Hematopoietic multipotent progenitor cell treated with erythropoietin and hydrocortisone succinate and interleukin-3 and kit ligand, for 8 days (in vitro differentiated cells): ENCODE data around the gene IHH.
A peak's percentile ranks its signal among the peaks of the same experiment; 100 is the strongest.

Experiments
- DNase-seq: peaks from one replicate; pipeline ENCODE4 v3.0.0-alpha.2; 2015

The IHH gene

DNA sequence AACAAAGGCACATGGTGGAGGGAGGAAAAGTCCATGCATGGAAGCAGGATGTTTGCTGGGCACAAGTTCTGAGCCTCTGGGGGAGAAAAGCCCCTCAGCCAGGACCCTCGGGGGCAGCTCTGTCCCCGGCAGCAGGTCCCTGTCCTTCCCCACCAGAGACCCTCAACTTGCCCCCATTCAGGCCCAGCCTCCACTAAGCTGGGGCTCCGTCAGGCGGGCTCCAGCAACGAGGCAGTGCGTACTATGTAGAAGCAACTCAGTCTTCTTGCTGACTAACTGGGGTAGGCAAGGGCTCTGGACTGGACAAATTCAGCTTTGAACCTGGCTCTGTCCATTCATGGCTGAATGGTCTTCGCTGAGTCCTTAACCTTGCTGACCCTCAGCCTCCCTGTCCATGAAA lies 42.4 kb downstream of the IHH start:
- no peak for DNase-seq

DNA sequence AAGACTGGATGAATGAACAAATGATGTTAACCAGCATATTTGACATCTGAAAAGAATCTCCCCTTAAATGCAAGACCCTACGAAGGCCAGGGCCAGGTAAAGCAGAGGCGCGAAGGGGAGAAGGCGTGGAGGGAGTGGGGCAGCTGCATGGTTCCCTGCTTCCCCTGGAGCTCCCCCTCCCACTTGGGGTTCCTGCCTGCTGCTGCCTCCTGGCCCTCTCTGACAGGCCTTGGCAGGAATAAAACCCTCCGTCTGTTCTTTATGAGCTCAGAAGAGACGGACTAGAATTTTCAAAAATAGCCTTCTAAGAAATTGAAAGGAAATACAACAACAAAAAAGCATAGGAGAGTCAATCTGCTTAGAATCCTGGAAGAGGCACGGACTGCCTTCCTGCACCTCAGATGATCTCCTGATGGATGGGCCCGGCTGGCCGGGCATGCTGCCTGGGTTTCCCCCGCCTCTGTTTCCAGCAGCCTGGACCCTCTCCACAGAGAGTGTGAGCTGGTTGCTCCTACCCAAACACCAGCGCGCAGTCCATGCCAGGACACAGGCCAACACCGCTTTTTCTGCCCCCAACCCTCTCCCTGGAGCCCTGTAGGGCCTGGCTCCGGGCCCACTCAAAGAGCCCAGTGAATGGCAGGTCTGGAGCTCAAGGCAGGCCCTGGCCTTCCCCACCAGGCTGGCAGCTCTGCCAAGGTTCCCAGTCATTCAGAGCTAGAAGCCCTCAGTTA lies 43.4 kb downstream of the IHH start:
- no peak for DNase-seq

DNA sequence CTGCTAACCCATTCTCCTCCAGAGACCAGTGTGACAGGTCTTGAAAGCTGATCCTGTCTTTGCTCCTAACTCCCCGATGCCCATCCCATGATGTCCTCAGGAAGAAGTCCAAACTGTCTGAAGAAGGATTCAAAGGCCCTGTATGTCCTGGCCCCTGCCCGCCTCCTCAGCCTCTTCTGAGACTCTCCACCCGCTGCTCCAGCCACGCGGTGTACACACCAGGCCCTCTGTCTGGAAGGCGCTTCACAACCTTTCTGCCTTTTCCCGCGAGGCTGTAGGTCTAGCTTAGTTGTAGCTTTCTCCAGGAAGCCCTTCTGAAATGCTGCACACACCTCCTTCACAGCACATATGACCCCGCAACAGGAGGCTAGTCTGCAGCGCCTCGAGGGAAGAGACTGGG lies 44.0 kb downstream of the IHH start:
- DNase-seq = no peak

DNA sequence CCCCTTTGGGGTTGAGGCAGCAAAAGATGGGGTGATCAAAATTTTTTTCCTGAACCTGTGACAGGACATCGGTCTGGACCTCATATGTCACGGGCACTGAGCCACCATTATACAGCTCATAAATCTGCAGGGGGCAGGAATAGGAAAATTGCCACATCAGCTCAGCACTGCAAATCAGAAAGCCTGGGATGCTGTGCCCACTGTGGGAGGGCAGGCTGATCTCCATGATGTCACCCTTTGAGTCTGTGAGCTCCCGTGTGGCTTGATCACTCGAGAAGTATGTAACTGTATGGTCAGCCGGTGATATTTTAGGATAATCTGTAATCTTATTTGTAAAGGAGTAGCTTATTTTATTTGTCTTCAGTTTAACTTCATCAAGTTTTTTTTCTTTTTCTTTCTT lies 49.8 kb downstream of the IHH start:
- no peak for DNase-seq

DNA sequence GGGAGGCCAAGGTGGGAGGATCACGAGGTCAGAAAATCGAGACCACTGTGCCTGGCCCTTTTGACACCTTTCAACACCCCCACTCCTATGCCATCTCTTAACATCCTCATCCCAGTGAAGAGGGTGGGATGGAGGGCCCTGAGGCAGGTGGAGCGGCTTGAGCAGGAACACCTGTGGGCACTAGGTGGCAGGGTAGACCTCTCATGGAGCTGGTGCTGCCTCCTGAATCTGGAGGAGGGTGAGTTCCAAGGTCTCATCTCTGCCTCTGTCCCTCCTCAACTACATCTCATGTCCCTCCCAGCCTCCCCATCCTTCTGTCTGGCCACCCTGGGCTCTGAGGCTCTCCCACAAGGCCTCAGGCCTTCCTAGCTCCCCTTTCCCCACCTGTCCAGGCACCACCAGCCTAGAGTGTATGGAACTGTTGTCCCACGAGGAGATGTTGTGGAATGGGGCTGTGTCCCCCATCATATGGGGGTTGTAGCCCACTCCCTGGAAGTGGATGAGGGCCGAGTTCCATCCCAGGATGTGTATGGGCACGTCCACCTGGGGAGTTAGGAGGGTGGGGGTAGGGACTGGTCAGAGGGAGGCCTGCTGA lies 50.5 kb downstream of the IHH start:
- DNase-seq = peak; percentile 25

DNA sequence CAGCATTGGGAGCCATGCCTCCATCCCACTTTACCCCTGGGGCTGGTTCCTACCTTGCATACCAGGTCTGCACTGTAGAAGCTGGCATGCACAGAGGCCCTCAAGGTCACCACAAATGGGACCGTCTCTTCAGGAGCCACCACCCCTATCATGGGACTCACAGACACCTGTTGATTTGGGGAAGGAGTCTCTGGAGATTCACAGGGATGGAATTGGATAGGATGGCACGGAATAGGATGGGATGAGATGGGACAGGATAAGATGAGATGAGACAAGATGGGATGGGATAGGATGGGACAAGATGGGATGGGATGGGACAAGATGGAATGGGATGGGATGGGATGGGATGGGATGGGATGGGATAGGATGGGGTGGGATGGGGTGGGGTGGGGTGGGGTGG lies 51.4 kb downstream of the IHH start:
- DNase-seq = no peak
